ENCODE measurements around the gene BAZ1A. TPM values are rescaled to one million over a fixed set of nuclear protein-coding genes. Genes with fewer than 3 reads are reported as not detected.

BAZ1A gene
- total RNA-seq, 2 donors from 2014 or later, result 3.4 to 11.8 TPM

DNA sequence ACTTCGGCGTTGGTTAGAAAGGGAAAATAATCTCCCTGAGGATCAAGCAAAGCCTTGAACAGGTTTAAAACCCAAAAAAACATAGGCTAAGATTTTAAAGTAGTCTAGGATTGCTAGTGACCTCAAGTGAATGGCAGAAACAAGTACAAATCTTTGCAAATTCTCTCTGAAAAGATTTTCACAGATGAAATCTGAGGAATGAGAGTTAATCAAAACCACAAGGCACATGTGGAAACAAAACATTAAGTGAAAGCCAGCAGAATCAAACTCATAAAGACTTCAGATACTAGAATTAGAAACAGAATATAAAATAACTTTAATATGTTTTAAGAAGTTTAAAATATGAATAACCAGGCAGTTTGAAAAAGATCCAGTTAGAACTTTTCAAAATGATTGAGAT, 108.6 kb downstream of the BAZ1A start:
- H3K9me3 ChIP-seq, result no peaks in the 10 kb centered on the region
- no peak overlapping the region for H3K4me3 ChIP-seq
- no peak overlapping the region for H3K27ac ChIP-seq
- DNase-seq (ENCODE audit: low spot score), result no peak
- no peaks in the 10 kb centered on the region for H3K27me3 ChIP-seq
- TF ChIP-seq, protein P1, sequence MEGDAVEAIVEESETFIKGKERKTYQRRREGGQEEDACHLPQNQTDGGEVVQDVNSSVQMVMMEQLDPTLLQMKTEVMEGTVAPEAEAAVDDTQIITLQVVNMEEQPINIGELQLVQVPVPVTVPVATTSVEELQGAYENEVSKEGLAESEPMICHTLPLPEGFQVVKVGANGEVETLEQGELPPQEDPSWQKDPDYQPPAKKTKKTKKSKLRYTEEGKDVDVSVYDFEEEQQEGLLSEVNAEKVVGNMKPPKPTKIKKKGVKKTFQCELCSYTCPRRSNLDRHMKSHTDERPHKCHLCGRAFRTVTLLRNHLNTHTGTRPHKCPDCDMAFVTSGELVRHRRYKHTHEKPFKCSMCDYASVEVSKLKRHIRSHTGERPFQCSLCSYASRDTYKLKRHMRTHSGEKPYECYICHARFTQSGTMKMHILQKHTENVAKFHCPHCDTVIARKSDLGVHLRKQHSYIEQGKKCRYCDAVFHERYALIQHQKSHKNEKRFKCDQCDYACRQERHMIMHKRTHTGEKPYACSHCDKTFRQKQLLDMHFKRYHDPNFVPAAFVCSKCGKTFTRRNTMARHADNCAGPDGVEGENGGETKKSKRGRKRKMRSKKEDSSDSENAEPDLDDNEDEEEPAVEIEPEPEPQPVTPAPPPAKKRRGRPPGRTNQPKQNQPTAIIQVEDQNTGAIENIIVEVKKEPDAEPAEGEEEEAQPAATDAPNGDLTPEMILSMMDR (IDR thresholded peaks at IDR 0.05), result no peak
- peaks cover 32% of the 10 kb centered on the region for H3K36me3 ChIP-seq
- no peaks in the 10 kb centered on the region for H3K4me1 ChIP-seq

DNA sequence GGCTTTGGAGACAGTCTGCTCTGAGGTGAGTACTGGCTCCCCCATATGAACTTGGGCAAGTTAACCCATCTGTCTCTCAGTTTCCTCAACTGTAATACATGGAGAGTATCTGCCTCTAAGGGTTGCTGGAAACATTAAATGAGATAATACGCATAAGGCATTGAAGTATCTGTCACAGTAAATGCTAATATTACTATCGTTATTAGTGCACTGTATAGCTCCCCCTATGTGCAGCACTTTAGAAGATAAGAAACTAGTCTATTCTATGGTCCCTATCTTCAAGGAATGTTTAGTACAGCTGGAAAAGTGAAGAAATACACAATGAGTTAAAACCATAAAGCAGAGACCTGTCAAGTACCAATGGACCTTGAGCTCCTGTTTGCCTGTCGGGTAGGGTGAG, 109.1 kb downstream of the BAZ1A start:
- Histone ChIP-seq H3K9me3 (no peaks in the 10 kb centered on the region), H3K27me3 (no peaks in the 10 kb centered on the region), H3K27ac (no peak overlapping the region), H3K4me3 (no peak overlapping the region), H3K4me1 (no peaks in the 10 kb centered on the region), H3K36me3 (peaks cover 37% of the 10 kb centered on the region)
- DNase-seq (ENCODE audit: low spot score), result no peak
- TF ChIP-seq, protein P1 (IDR thresholded peaks at IDR 0.05), result no peak

DNA sequence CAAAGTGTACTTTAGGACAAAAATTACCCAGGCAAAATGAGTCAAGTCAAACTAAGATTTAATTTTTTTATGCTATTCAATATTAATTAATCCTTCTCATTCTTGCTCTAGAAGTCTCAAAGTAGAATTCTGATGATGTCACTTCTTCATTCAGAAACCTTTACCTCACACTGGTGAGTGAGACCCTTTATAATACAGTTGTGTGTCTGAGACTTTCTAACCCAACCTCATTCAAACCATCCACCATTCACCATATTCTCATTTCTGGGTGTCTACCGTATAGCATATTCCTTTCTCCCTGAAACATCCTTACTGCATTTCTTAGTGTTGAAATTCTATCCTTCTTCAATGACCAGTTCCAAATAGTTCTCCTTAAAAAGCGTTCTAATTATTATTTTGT, 119.9 kb downstream of the BAZ1A start:
- Histone ChIP-seq H3K27me3 (no peaks in the 10 kb centered on the region), H3K9me3 (no peaks in the 10 kb centered on the region), H3K4me1 (no peaks in the 10 kb centered on the region), H3K27ac (no peak overlapping the region), H3K4me3 (no peak overlapping the region), H3K36me3 (peaks cover 16% of the 10 kb centered on the region)
- DNase-seq (ENCODE audit: low spot score), result no peak
- TF ChIP-seq, protein P1 (IDR thresholded peaks at IDR 0.05), result no peak

DNA sequence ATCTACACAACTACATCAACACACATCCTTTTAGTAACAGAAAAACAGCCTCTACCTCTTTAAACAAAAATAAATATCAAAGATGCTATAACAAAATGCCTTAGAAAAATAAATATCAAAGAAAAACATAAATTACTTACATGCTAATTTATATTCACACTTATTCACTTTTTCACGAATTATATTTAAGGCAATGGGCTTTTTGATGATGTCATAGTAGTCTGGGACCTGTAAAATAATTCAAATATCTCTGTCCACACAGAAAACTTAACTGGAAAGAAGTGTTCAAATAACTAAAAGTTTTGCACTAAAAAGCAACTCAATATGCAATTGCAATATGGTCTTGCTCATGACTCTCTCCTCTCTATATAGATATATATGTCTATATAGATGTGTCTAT, 120.5 kb downstream of the BAZ1A start:
- no peak overlapping the region for H3K4me3 ChIP-seq
- no peaks in the 10 kb centered on the region for H3K27me3 ChIP-seq
- no peaks in the 10 kb centered on the region for H3K9me3 ChIP-seq
- H3K36me3 ChIP-seq, result peaks cover 11% of the 10 kb centered on the region
- H3K27ac ChIP-seq, result no peak overlapping the region
- no peaks in the 10 kb centered on the region for H3K4me1 ChIP-seq
- TF ChIP-seq, protein P1 (IDR thresholded peaks at IDR 0.05), result no peak
- no peak for DNase-seq (ENCODE audit: low spot score)

DNA sequence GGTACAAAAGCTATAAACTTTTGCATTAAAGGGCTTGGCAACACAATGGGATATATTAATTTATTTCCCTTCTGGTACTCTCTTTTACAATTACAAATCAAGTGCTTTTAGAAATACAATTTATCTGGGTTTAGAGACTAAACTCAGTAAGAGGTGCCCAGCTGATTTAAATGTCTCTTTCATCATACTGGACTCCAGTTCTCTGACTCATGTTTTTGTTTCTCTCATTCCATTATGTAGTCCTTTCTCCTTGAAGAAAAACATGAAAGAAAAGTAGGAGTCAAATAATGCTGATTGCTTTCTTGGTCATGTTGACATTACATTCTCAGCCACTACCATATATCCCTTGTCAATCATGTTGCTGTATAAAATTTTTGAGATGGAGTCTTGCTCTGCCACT, 124.5 kb downstream of the BAZ1A start:
- H3K4me1 ChIP-seq, result no peaks in the 10 kb centered on the region
- H3K9me3 ChIP-seq, result no peaks in the 10 kb centered on the region
- TF ChIP-seq, protein P1 (IDR thresholded peaks at IDR 0.05), result no peak
- no peak for DNase-seq (ENCODE audit: low spot score)
- no peak overlapping the region for H3K27ac ChIP-seq
- no peaks in the 10 kb centered on the region for H3K27me3 ChIP-seq
- H3K4me3 ChIP-seq, result no peak overlapping the region
- H3K36me3 ChIP-seq, result no peaks in the 10 kb centered on the region

DNA sequence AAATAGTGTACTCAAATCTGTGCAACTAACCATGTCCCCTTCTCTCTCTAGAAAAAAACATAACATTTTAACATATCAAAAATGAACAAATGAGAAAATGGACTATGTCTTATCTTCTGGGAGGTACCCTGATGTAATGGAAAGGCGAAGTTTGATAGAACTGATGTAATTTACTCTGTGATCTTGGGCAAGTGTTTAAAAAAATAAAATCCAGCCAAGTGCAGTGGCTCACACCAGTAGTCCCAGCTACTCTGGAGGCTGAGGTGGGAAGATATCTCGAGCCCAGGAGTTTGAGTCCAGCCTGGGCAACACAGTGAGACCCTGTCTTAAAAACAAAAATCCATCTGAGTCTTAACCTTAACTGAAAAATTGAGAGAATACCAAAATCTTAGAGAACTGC, 124.9 kb downstream of the BAZ1A start:
- DNase-seq (ENCODE audit: low spot score), result no peak
- TF ChIP-seq, protein P1 (IDR thresholded peaks at IDR 0.05), result no peak
- no peak overlapping the region for H3K4me3 ChIP-seq
- H3K27ac ChIP-seq, result no peak overlapping the region
- H3K9me3 ChIP-seq, result no peaks in the 10 kb centered on the region
- no peaks in the 10 kb centered on the region for H3K27me3 ChIP-seq
- no peaks in the 10 kb centered on the region for H3K4me1 ChIP-seq
- H3K36me3 ChIP-seq, result no peaks in the 10 kb centered on the region

All from right atrium auricular region (tissue), 2 donors.